Mucosa of rectum (tissue), 2 donors: ENCODE results near the gene CD8B2.
"Not testable (repeated sequence)": the region's sequence is repeated elsewhere in the genome, so short reads cannot be mapped to it uniquely, and the experiment has no call there.

ENCODE experiments used
- H3K27ac ChIP-seq, 2 donors: one replicate each; pipeline ENCODE4 v1.7.0; 2013; ENCODE audit warnings: inconsistent platforms in 2 of 2, low read depth in 2 of 2, low read length in 2 of 2
- H3K27me3 ChIP-seq, 2 donors: one replicate each; pipeline ENCODE4 v1.7.0; 2013; ENCODE audit warnings: low read length in 2 of 2; ENCODE audit not compliant: control insufficient read depth in 2 of 2, insufficient read depth in 2 of 2
- H3K36me3 ChIP-seq, 2 donors: one replicate each; pipeline ENCODE4 v1.7.0; 2013; ENCODE audit warnings: low read length in 2 of 2; ENCODE audit not compliant: control insufficient read depth in 2 of 2, insufficient read depth in 2 of 2
- H3K4me1 ChIP-seq, 2 donors: one replicate each; pipeline ENCODE4 v1.7.0; 2013; ENCODE audit warnings: low read length in 2 of 2, mild to moderate bottlenecking in 1 of 2; ENCODE audit not compliant: control insufficient read depth in 2 of 2, insufficient read depth in 2 of 2
- H3K4me3 ChIP-seq, 2 donors: one replicate each; pipeline ENCODE4 v1.7.0; 2013; ENCODE audit warnings: low read length in 2 of 2
- H3K9ac ChIP-seq, 2 donors: one replicate each; pipeline ENCODE4 v1.7.0; 2013; ENCODE audit warnings: low read length in 2 of 2, low read depth in 1 of 2, mild to moderate bottlenecking in 1 of 2
- H3K9me3 ChIP-seq, 2 donors: one replicate each; pipeline ENCODE4 v1.7.0; 2013; ENCODE audit warnings: low read length in 2 of 2; ENCODE audit not compliant: control insufficient read depth in 2 of 2
- donor health status: healthy.
- donor health status: Normal muscosa, but diverticular disease.

CD8B2 gene

GRCh38 chr2:106492913-106493312, 5.7 kb downstream of the CD8B2 start:
- not testable (repeated sequence) for H3K9me3 ChIP-seq, H3K4me1 ChIP-seq, H3K36me3 ChIP-seq, H3K27ac ChIP-seq, H3K4me3 ChIP-seq, H3K27me3 ChIP-seq, H3K9ac ChIP-seq

- not testable (repeated sequence) for H3K27ac ChIP-seq, H3K9ac ChIP-seq, H3K9me3 ChIP-seq, H3K36me3 ChIP-seq, H3K4me1 ChIP-seq, H3K4me3 ChIP-seq, H3K27me3 ChIP-seq
Observed at GRCh38 chr2:106498549-106498948, 11.4 kb downstream of the CD8B2 start.

GRCh38 chr2:106500350-106500749, 13.2 kb downstream of the CD8B2 start:
- not testable (repeated sequence) for H3K36me3 ChIP-seq, H3K9ac ChIP-seq, H3K9me3 ChIP-seq, H3K27ac ChIP-seq, H3K4me1 ChIP-seq, H3K4me3 ChIP-seq, H3K27me3 ChIP-seq

- H3K27me3 ChIP-seq, H3K4me1 ChIP-seq: not testable (repeated sequence)
Observed at GRCh38 chr2:106502351-106502750, 15.2 kb downstream of the CD8B2 start.

GRCh38 chr2:106504192-106504591, 17.0 kb downstream of the CD8B2 start:
- not testable (repeated sequence) for H3K27ac ChIP-seq, H3K4me3 ChIP-seq, H3K27me3 ChIP-seq, H3K36me3 ChIP-seq, H3K9me3 ChIP-seq, H3K9ac ChIP-seq, H3K4me1 ChIP-seq

More at GRCh38 chr2:106502351-106502750, 15.2 kb downstream of the CD8B2 start:
- not testable (repeated sequence) for H3K9me3 ChIP-seq, H3K27ac ChIP-seq, H3K4me3 ChIP-seq, H3K36me3 ChIP-seq, H3K9ac ChIP-seq

- H3K36me3 ChIP-seq, H3K4me3 ChIP-seq, H3K9ac ChIP-seq, H3K27me3 ChIP-seq, H3K9me3 ChIP-seq, H3K4me1 ChIP-seq, H3K27ac ChIP-seq: not testable (repeated sequence)
Observed at GRCh38 chr2:106504787-106505186, 17.6 kb downstream of the CD8B2 start.

GRCh38 chr2:106506002-106506687, 19.0 kb downstream of the CD8B2 start:
- not testable (repeated sequence) for H3K9me3 ChIP-seq, H3K36me3 ChIP-seq, H3K4me3 ChIP-seq, H3K27me3 ChIP-seq, H3K4me1 ChIP-seq, H3K9ac ChIP-seq, H3K27ac ChIP-seq

GRCh38 chr2:106508660-106509373, 21.7 kb downstream of the CD8B2 start:
- H3K9me3 ChIP-seq, H3K9ac ChIP-seq, H3K27ac ChIP-seq, H3K27me3 ChIP-seq, H3K4me3 ChIP-seq, H3K36me3 ChIP-seq, H3K4me1 ChIP-seq: not testable (repeated sequence)

GRCh38 chr2:106509374-106509770, 22.2 kb downstream of the CD8B2 start:
- H3K27ac ChIP-seq, H3K9ac ChIP-seq, H3K4me1 ChIP-seq, H3K36me3 ChIP-seq, H3K9me3 ChIP-seq, H3K27me3 ChIP-seq, H3K4me3 ChIP-seq: not testable (repeated sequence)

GRCh38 chr2:106510791-106511190, 23.6 kb downstream of the CD8B2 start:
- H3K9ac ChIP-seq, H3K36me3 ChIP-seq, H3K9me3 ChIP-seq, H3K4me3 ChIP-seq, H3K27ac ChIP-seq, H3K4me1 ChIP-seq, H3K27me3 ChIP-seq: not testable (repeated sequence)
